Measurements from ENCODE around the gene TCERG1L.

Gene TCERG1L

GRCh38 chr10:131270461-131271190, 40.9 kb downstream of the TCERG1L start:
- DNase-seq (ENCODE audit: low spot score), result no peak

GRCh38 chr10:131269776-131270460, 41.6 kb downstream of the TCERG1L start:
- DNase-seq (ENCODE audit: low spot score), result peak; percentile 84

GRCh38 chr10:131267814-131268095, 43.8 kb downstream of the TCERG1L start:
- no peak for DNase-seq (ENCODE audit: low spot score)

- no peak for DNase-seq (ENCODE audit: low spot score)
Observed at GRCh38 chr10:131266936-131267813, 44.3 kb downstream of the TCERG1L start.

- DNase-seq (ENCODE audit: low spot score), result no peak
Observed at GRCh38 chr10:131264110-131264788, 47.3 kb downstream of the TCERG1L start.

GRCh38 chr10:131261890-131262475, 49.5 kb downstream of the TCERG1L start:
- DNase-seq (ENCODE audit: low spot score), result no peak

GRCh38 chr10:131260452-131261211, 50.9 kb downstream of the TCERG1L start:
- DNase-seq (ENCODE audit: low spot score), result no peak

- no peak for DNase-seq (ENCODE audit: low spot score)
Observed at GRCh38 chr10:131260031-131260430, 51.5 kb downstream of the TCERG1L start.

- no peak for DNase-seq (ENCODE audit: low spot score)
Observed at GRCh38 chr10:131259535-131259934, 52.0 kb downstream of the TCERG1L start.

GRCh38 chr10:131258256-131258655, 53.3 kb downstream of the TCERG1L start:
- no peak for DNase-seq (ENCODE audit: low spot score)

GRCh38 chr10:131257027-131257426, 54.5 kb downstream of the TCERG1L start:
- no peak for DNase-seq (ENCODE audit: low spot score)

GRCh38 chr10:131254859-131255252, 56.7 kb downstream of the TCERG1L start:
- DNase-seq (ENCODE audit: low spot score), result no peak

GRCh38 chr10:131253931-131254858, 57.3 kb downstream of the TCERG1L start:
- DNase-seq (ENCODE audit: low spot score), result no peak

- DNase-seq (ENCODE audit: low spot score), result no peak
Observed at GRCh38 chr10:131252567-131253276, 58.8 kb downstream of the TCERG1L start.

GRCh38 chr10:131251146-131251541, 60.4 kb downstream of the TCERG1L start:
- DNase-seq (ENCODE audit: low spot score), result no peak

GRCh38 chr10:131250454-131251145, 60.9 kb downstream of the TCERG1L start:
- DNase-seq (ENCODE audit: low spot score), result no peak

- no peak for DNase-seq (ENCODE audit: low spot score)
Observed at GRCh38 chr10:131249955-131250344, 61.6 kb downstream of the TCERG1L start.

- DNase-seq (ENCODE audit: low spot score), result no peak
Observed at GRCh38 chr10:131249238-131249954, 62.1 kb downstream of the TCERG1L start.

Data from cerebellar cortex (tissue), 1 donor.